Measurements from ENCODE around the gene RAB10.

The RAB10 gene

DNA sequence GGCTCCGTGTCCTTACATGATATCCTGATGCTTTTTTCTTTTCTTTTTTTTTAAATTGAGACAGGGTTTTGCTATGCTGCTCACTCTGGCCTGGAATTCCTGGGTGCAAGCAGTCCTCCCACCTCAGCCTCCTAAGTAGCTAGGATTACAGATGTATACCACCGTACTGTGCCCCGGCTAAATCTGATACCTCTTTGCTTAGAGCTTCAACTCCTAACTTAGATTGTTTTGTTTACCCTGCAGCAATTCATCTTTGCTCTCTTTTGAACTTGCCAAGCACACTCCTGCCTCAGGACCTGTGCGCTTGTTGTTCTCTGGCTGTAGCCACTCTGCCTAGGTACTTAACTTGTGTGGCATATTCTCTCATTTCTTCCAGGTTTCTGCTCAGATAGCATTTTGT is 24.5 kb downstream of the RAB10 start:
- Histone ChIP-seq H3K27ac (ENCODE audit: low read length) (no peak overlapping the region), H3K4me2 (ENCODE audit: low read length) (no peak overlapping the region), H3K9me3 (ENCODE audit: insufficient read depth, low read length) (no peaks in the 10 kb centered on the region), H2AFZ (ENCODE audit: low read depth, low read length) (no peak overlapping the region), H3K27me3 (ENCODE audit: low read depth, low read length) (no peaks in the 10 kb centered on the region), H3K4me3 (ENCODE audit: low read length) (no peak overlapping the region), H3K79me2 (ENCODE audit: low read length) (peaks cover 90% of the 10 kb centered on the region), H3K36me3 (replicated peaks; ENCODE audit: low read depth, low read length) (peaks cover 8% of the 10 kb centered on the region), H3K4me1 (ENCODE audit: low read length) (no peaks in the 10 kb centered on the region), H3K9ac (ENCODE audit: low read length) (no peak overlapping the region), H4K20me1 (ENCODE audit: insufficient read depth, low read length) (peaks cover 55% of the 10 kb centered on the region)
- TF ChIP-seq, protein P1, sequence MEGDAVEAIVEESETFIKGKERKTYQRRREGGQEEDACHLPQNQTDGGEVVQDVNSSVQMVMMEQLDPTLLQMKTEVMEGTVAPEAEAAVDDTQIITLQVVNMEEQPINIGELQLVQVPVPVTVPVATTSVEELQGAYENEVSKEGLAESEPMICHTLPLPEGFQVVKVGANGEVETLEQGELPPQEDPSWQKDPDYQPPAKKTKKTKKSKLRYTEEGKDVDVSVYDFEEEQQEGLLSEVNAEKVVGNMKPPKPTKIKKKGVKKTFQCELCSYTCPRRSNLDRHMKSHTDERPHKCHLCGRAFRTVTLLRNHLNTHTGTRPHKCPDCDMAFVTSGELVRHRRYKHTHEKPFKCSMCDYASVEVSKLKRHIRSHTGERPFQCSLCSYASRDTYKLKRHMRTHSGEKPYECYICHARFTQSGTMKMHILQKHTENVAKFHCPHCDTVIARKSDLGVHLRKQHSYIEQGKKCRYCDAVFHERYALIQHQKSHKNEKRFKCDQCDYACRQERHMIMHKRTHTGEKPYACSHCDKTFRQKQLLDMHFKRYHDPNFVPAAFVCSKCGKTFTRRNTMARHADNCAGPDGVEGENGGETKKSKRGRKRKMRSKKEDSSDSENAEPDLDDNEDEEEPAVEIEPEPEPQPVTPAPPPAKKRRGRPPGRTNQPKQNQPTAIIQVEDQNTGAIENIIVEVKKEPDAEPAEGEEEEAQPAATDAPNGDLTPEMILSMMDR (IDR thresholded peaks at IDR 0.05; ENCODE audit: low read depth, low read length), result no peak
- TF ChIP-seq EZH2phosphoT487 (IDR thresholded peaks at IDR 0.05; ENCODE audit: low read depth), result no peak

DNA sequence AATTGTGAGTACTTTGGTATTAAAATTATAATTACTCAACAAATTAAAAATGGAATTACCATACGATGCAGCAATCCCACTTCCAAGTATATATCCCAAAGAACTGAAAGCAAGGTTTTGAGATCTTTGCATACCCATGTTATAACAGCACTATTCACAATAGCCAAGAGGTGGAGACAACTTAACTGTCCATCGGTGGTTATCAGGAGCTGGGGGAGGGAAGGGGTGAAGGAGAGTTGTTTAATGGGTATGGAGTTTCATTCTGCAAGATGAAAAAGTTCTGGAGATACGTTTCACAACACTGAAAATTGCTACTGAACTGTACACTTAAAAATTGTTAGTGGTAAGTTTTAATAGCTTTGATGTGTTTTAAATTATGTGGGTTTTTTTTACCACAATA is 25.7 kb downstream of the RAB10 start:
- H3K9me3 ChIP-seq (ENCODE audit: insufficient read depth, low read length), result no peaks in the 10 kb centered on the region
- H2AFZ ChIP-seq (ENCODE audit: low read depth, low read length), result no peak overlapping the region
- no peak overlapping the region for H3K4me2 ChIP-seq (ENCODE audit: low read length)
- H3K36me3 ChIP-seq (replicated peaks; ENCODE audit: low read depth, low read length), result peaks cover 11% of the 10 kb centered on the region
- H3K79me2 ChIP-seq (ENCODE audit: low read length), result peaks cover 90% of the 10 kb centered on the region
- no peak overlapping the region for H3K27ac ChIP-seq (ENCODE audit: low read length)
- H3K4me3 ChIP-seq (ENCODE audit: low read length), result no peak overlapping the region
- H3K27me3 ChIP-seq (ENCODE audit: low read depth, low read length), result no peaks in the 10 kb centered on the region
- peaks cover 59% of the 10 kb centered on the region for H4K20me1 ChIP-seq (ENCODE audit: insufficient read depth, low read length)
- no peak overlapping the region for H3K9ac ChIP-seq (ENCODE audit: low read length)
- H3K4me1 ChIP-seq (ENCODE audit: low read length), result no peaks in the 10 kb centered on the region
- no peak for TF ChIP-seq EZH2phosphoT487 (IDR thresholded peaks at IDR 0.05; ENCODE audit: low read depth)
- TF ChIP-seq, protein P1 (IDR thresholded peaks at IDR 0.05; ENCODE audit: low read depth, low read length), result no peak

DNA sequence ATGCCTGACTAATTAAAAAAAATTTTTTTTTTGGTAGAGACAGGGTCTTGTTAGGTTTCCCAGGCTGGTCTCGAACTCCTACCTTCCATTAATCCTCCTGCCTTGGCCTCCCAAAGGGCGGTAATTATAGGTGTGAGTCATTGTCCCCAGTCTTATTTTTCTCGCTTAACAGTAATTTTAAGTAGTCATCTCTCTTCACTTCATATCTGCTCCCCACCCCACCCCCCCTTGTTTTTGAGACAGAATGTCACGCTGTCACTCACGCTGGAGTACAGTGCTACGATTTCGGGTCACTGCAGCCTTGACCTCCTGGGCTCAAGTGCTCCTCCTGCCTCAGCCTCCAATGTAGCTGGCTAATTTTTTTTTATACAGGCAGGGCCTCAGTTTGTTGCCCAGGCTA is 27.7 kb downstream of the RAB10 start:
- no peak overlapping the region for H3K27ac ChIP-seq (ENCODE audit: low read length)
- peaks cover 49% of the 10 kb centered on the region for H4K20me1 ChIP-seq (ENCODE audit: insufficient read depth, low read length)
- peaks cover 11% of the 10 kb centered on the region for H3K36me3 ChIP-seq (replicated peaks; ENCODE audit: low read depth, low read length)

DNA sequence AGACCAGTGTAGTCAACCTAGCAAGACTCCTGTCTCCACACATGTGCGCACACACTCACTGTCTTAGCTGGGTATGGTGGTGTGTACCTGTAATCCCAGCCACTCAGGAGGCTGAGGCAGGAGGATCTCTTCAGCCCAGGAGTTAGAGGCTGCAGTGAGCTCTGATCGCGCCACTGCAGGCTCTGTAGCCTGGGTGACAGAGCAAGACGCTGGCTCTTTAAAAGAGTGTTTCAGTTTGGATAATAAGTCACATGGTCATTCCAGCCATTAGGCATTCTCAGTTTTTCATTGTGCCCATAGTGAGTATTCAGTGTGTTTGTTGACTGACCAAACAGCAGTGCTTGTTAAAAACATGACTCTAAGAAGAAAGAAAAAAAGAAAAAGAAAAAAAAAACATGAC is 31.0 kb downstream of the RAB10 start:
- Histone ChIP-seq H3K9ac (ENCODE audit: low read length) (no peak overlapping the region), H3K27me3 (ENCODE audit: low read depth, low read length) (no peaks in the 10 kb centered on the region), H3K4me3 (ENCODE audit: low read length) (no peak overlapping the region), H3K27ac (ENCODE audit: low read length) (no peak overlapping the region), H2AFZ (ENCODE audit: low read depth, low read length) (no peak overlapping the region), H3K4me2 (ENCODE audit: low read length) (no peak overlapping the region), H3K9me3 (ENCODE audit: insufficient read depth, low read length) (no peaks in the 10 kb centered on the region), H3K36me3 (replicated peaks; ENCODE audit: low read depth, low read length) (peaks cover 17% of the 10 kb centered on the region), H3K4me1 (ENCODE audit: low read length) (peaks cover 20% of the 10 kb centered on the region), H3K79me2 (ENCODE audit: low read length) (peaks cover 81% of the 10 kb centered on the region), H4K20me1 (ENCODE audit: insufficient read depth, low read length) (peaks cover 42% of the 10 kb centered on the region)
- TF ChIP-seq EZH2phosphoT487 (IDR thresholded peaks at IDR 0.05; ENCODE audit: low read depth), result no peak
- TF ChIP-seq, protein P1 (IDR thresholded peaks at IDR 0.05; ENCODE audit: low read depth, low read length), result no peak

More for the DNA sequence above, 27.7 kb downstream of the RAB10 start:
- TF ChIP-seq, protein P1 (IDR thresholded peaks at IDR 0.05; ENCODE audit: low read depth, low read length), result no peak
- TF ChIP-seq EZH2phosphoT487 (IDR thresholded peaks at IDR 0.05; ENCODE audit: low read depth), result no peak
- Histone ChIP-seq H3K9me3 (ENCODE audit: insufficient read depth, low read length) (no peaks in the 10 kb centered on the region), H3K4me1 (ENCODE audit: low read length) (no peaks in the 10 kb centered on the region), H2AFZ (ENCODE audit: low read depth, low read length) (no peak overlapping the region), H3K9ac (ENCODE audit: low read length) (no peak overlapping the region), H3K79me2 (ENCODE audit: low read length) (peaks cover 85% of the 10 kb centered on the region), H3K27me3 (ENCODE audit: low read depth, low read length) (no peaks in the 10 kb centered on the region), H3K4me2 (ENCODE audit: low read length) (no peak overlapping the region), H3K4me3 (ENCODE audit: low read length) (no peak overlapping the region)
